Left lung (tissue), 10 donors: Measurements from ENCODE around the gene ARAP1. TPM values are rescaled to one million over a fixed set of nuclear protein-coding genes. Genes with fewer than 3 reads are reported as not detected.
A peak's percentile ranks its signal among the peaks of the same experiment; 100 is the strongest.

ENCODE experiments used
- ATAC-seq: fragments of 200-7000 bp; cut with Tn5 transposase; one replicate; pipeline ENCODE4 v1.9.1; 2020; ENCODE audit warnings: moderate library complexity
- DNase-seq, 4 donors: peaks; one replicate each; pipeline ENCODE4 v3.0.0-alpha.2; 2013 to 2020
- H3K27ac ChIP-seq, 2 donors: fragments of 200-600 bp; sonication (generic) in 1 of 2; one replicate each; pipeline versions ENCODE4 v1.5.0 to v1.8.0; 2020 to 2021
- H3K27me3 ChIP-seq, 2 donors: fragments of 200-600 bp; sonication (generic) in 1 of 2; one replicate each; pipeline versions ENCODE4 v1.5.0 to v1.8.0; 2020 to 2021
- H3K36me3 ChIP-seq, 2 donors: fragments of 200-600 bp; sonication (generic) in 1 of 2; one replicate each; pipeline versions ENCODE4 v1.5.0 to v1.8.0; 2020 to 2021
- H3K4me1 ChIP-seq, 2 donors: fragments of 200-600 bp; one replicate each; pipeline ENCODE4 v1.8.0; 2021
- H3K4me3 ChIP-seq, 2 donors: fragments of 200-600 bp; sonication (generic) in 1 of 2; one replicate each; pipeline versions ENCODE4 v1.5.0 to v1.8.0; 2020 to 2021; ENCODE audit warnings: mild to moderate bottlenecking in 1 of 2
- H3K9me3 ChIP-seq, 2 donors: fragments of 200-600 bp; sonication (generic) in 1 of 2; one replicate each; pipeline versions ENCODE4 v1.5.0 to v1.8.0; 2020 to 2021
- intact Hi-C, 2 donors: fragments of 100-400 bp; cut with DNase I; formaldehyde crosslinking; loops; one replicate each; pipeline versions ENCODE4 v1.11.2 to v1.14.2; 2022
- polyA plus RNA-seq, 6 donors: library from polyadenylated mRNA; unstranded; fragments of 120-200 nt; gene quantifications; one replicate each; pipeline ENCODE4 v1.2.1, GENCODE V29; 2013; ENCODE audit not compliant: insufficient read length in 6 of 6
- total RNA-seq, 2 donors: library from RNA; stranded (reverse); fragmentation: NEBNext Ultra II Directional; extraction: Animal tissue kit (Norgen Biotek cat#: 25700); gene quantifications; one replicate each; pipeline ENCODE4 v1.2.1, GENCODE V29; 2021
- TF ChIP-seq, protein P1 (sequence below), 2 donors: fragments of 200-600 bp; sonication (generic) in 1 of 2; IDR thresholded peaks; one replicate each; pipeline versions ENCODE4 v1.5.0 to v1.8.0; 2021; ENCODE audit warnings: antibody characterized with exemption in 2 of 2
- donor health status: DM: no; HTN: yes; CAD: no.
- donor health status: DM: no; HTN: no; CAD: no.

ARAP1 gene
- total and polyA plus RNA-seq, 8 donors, result 80.0 to 222 (median 97.7) TPM

DNA sequence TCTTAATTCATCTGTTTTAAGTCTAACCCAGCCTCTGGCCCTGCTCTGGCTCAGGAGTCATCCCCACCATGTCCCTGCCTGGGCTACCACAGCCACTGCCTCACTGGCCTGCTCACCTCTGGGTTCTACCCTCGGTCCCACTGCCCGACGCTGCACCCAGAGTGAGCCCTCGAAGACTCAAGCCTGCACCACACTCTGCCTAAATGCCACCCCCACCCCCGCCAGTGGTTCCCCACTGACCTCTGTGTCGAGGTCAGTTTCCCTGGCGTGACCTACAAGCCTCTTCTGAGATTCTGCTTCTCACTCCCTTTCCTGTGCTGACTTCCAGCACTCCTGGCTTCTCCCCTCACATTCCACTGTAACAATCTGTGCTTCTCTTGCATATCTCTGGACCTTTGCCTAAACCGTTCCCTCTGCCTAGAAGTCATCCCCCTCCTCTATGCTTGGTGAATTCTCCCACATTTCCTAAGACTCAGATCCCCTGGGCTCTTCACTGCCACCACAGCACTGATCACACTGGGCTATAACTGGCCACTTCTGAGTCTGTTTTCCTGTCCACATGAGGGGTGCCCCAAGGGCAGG is 65.5 kb downstream of the ARAP1 start:
- ATAC-seq (no peak), DNase-seq (peak in 1 of 4 donors; percentile 39)
- Histone ChIP-seq H3K27me3 (no peaks in the 10 kb centered on the region), H3K4me1 (peaks cover 8 to 17% of the 10 kb centered on the region in 2 donors), H3K9me3 (no peaks in the 10 kb centered on the region), H3K4me3 (no peak overlapping the region), H3K27ac (peak overlapping the region in 1 of 2 donors; percentile 69), H3K36me3 (peaks cover 0 to 89% of the 10 kb centered on the region in 2 donors)
- intact Hi-C loops, result no loop called here
- TF ChIP-seq, protein P1, sequence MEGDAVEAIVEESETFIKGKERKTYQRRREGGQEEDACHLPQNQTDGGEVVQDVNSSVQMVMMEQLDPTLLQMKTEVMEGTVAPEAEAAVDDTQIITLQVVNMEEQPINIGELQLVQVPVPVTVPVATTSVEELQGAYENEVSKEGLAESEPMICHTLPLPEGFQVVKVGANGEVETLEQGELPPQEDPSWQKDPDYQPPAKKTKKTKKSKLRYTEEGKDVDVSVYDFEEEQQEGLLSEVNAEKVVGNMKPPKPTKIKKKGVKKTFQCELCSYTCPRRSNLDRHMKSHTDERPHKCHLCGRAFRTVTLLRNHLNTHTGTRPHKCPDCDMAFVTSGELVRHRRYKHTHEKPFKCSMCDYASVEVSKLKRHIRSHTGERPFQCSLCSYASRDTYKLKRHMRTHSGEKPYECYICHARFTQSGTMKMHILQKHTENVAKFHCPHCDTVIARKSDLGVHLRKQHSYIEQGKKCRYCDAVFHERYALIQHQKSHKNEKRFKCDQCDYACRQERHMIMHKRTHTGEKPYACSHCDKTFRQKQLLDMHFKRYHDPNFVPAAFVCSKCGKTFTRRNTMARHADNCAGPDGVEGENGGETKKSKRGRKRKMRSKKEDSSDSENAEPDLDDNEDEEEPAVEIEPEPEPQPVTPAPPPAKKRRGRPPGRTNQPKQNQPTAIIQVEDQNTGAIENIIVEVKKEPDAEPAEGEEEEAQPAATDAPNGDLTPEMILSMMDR (IDR thresholded peaks at IDR 0.05), result no peak

DNA sequence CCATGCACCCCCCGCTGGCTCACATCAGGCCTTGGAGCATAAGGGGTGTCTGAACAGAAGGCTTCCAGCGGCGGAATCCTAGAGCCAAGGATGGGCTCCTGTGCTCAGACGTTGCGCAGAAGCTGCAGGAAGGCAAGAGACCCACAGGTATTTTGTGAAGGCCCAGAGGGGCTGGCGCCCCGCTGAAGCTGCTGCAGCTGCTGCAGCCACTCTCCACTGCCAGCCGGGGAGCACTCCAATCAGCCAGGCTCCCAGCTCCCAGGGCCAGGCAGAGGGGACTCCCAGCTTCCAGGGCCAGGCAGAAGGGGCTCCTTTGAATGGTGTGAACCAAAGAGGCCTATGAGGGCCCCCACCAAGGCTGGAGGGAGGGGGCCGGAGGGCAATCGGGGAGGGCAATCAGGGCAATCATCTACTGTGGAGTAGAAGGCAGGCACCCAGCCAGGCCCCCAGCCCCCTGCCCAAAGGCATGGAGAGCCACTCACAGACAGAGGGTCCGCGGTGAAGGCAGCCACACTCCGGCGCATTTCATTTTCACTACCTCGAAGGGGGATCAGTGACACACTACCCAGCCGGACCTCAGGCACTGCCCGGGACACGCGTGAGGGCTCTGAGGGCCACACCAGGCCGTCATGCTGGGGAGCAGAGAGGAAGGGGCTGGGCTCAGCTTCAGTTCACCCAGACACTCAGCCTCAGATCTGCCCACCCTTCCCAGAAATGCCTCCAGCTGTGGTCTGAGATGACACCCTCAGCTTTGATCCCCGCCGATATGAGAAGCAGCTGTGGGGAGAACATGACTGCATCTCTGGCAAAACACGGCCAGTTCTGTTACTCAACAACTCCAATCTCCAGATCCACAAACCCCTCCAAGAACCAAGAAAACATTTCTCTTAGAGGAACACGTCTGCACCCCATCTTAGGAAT is 66.4 kb downstream of the ARAP1 start:
- TF ChIP-seq, protein P1 (IDR thresholded peaks at IDR 0.05), result no peak
- Histone ChIP-seq H3K27me3 (no peaks in the 10 kb centered on the region), H3K9me3 (no peaks in the 10 kb centered on the region), H3K4me3 (no peak overlapping the region), H3K4me1 (peaks cover 8 to 17% of the 10 kb centered on the region in 2 donors), H3K27ac (peak overlapping the region; percentile 51 to 69), H3K36me3 (peaks cover 0 to 80% of the 10 kb centered on the region in 2 donors)
- intact Hi-C loops, result no loop called here
- ATAC-seq, result no peak
- peak in 2 of 4 donors; percentile 66 to 81 for DNase-seq

DNA sequence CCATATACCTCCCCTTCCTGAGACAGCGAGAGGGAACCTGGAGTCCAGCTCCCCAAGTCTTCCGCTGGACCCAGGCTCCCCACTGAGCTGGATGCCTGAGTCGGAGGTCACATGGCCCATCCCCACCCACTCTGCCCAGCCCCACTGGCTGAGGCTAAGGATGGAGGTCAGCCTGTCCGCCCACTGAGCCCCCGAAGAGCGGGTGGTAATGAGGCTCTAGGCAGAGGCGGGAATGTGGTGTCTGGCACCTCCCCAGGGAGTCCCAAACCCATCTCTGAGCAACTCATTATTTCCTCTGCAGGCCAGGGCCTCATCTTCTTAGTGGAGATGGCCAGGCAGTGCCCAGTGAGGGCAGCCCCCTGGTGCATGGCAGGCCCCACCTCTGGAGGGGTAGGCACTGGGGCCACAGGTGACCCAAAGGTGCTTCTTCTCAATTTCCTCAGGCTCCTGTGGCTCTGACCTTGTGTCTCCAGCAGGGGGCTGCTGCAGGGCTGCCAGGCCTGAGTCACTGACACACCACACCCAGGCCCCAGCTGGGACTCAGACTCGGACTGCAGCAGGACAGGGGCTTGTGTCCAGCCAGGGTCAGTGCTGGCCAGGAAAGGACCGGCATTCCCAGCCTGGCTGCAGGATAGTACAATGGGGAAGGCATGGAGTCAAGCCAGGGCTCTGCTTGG is 67.8 kb downstream of the ARAP1 start:
- H3K9me3 ChIP-seq, result no peaks in the 10 kb centered on the region
- ATAC-seq (peak; percentile 40), DNase-seq (peak in 1 of 4 donors; percentile 44)
- peaks cover 0 to 12% of the 10 kb centered on the region in 2 donors for H3K27me3 ChIP-seq
- no peak overlapping the region for H3K4me3 ChIP-seq
- TF ChIP-seq, protein P1 (IDR thresholded peaks at IDR 0.05), result peak; percentile 23 to 47
- H3K36me3 ChIP-seq, result peaks cover 0 to 65% of the 10 kb centered on the region in 2 donors
- peak overlapping the region in 1 of 2 donors; percentile 51 for H3K27ac ChIP-seq
- peaks cover 8 to 17% of the 10 kb centered on the region in 2 donors for H3K4me1 ChIP-seq
- intact Hi-C loops, result no loop called here

DNA sequence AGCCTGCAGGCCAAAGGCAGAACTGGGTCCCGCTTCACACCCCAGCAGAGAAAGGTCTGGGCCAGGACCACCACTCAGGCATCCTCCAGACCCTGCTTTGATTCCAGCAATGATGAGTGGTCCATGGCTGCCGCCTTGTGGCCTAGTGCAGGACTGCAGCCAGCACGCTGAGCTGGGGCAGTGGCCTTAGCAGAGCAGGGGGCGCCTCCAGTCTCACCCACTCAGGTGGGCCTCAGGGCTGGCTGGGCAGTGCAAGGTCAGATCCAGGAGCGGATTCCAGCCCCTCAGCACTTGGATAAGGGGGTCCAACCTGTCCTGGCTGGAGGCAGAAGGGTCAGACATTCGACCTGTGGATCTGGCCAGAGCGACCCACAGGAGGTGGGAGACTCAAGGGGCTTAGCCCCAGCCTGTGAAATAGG is 68.4 kb downstream of the ARAP1 start:
- TF ChIP-seq, protein P1 (IDR thresholded peaks at IDR 0.05), result peak; percentile 84 to 92
- peaks cover 0 to 60% of the 10 kb centered on the region in 2 donors for H3K36me3 ChIP-seq
- no peak overlapping the region for H3K4me3 ChIP-seq
- peaks cover 0 to 18% of the 10 kb centered on the region in 2 donors for H3K27me3 ChIP-seq
- ATAC-seq (peak; percentile 53), DNase-seq (peak in 2 of 4 donors; percentile 55 to 89)
- peaks cover 8 to 17% of the 10 kb centered on the region in 2 donors for H3K4me1 ChIP-seq
- H3K9me3 ChIP-seq, result no peaks in the 10 kb centered on the region
- intact Hi-C loops, result no loop called here
- no peak overlapping the region for H3K27ac ChIP-seq
